HG02885 (cell line): ENCODE data around the gene SLC35B2.

Source experiments
- ATAC-seq: cut with Tn5 transposase; IDR thresholded peaks from one replicate; pipeline ENCODE4 v1.9.1; 2021; ENCODE audit warnings: mild to moderate bottlenecking; ENCODE audit not compliant: unreplicated experiment, poor library complexity

SLC35B2 gene

DNA sequence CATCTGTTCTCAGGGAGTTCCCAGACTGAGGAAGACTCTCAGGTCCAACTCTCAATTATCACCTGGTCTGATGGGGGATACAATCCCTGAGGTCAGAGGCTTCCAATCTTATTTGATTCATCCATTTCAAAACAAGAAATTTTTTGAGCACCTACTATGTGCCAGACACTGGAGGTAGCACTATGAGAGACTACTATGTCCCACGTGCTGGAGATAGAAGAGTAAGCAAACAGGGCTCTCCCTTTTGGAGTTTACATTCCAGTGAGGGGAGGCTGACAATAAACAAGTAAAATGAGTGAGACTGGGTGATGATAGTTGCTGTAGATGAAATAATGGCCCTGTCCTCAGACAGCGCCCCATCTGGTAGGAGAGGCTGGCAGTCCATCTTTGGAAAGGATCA is 29.4 kb upstream of the SLC35B2 start:
- ATAC-seq = no peak

DNA sequence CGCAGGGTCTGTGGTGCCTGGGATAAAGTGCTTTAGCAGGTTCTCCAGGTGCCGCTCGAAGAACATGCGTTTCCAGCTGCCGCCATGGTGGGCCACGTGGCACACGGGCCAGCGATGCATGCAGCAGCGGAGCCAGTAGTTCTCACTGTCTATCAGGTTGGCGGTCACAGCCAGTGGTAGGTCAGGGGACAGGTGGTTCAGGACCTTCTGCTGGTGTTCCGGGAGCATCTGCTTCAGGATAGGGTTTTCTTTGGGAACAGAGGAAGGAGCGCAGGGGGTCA is 28.9 kb upstream of the SLC35B2 start:
- ATAC-seq = no peak

DNA sequence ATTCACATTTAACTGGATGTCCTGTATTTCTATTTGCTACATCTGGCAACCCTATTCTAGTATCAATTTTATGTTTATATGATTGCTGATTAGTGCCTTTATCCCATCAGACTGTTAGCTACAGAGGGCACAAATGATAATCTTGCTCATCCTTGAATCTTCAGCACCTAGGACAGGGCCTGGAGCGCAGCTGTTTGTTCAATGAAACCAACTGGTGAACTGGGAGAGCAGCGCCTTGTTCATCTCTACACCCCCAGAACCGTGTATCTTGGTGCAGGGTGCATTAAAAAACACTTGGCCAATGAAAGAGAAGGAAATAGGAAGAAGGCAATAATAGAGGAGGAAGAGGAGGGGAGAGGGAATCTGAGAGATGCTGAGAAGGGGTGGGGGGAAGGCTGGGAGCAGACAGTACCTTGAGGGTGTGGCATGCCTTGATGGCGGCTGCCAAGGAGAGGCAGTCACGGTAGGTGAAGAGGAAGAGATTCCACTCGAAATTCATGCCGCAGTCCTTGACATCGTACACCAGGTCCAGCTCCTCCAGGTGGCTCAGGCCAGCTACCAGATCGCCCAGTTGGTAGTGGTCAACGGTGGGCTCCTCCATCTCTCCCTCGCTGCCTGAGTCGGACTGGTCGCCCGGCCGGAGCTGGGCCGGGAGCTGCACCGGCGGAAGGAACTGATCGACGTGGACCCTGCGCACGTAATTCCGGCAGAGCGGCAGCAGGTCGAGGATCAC is 28.4 kb upstream of the SLC35B2 start:
- no peak for ATAC-seq

DNA sequence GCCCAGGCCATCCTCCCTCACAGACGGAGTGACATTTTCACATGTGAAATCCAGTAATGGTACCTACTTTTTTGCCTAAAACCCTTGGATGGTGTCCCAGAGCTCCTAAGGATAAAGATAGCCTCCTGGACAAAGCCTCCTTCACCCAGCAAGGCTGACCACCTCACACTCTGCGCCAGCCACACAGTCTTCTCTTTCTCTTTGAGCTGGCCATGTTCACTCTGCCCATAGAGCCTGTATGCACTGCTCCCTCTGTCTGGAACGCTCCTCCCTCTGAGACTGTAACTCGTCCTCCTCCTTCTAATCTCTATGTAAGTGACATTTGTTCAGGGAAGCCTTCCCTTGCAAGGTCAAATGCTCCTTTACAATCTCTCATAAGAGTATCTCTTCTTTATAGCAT is 27.5 kb upstream of the SLC35B2 start:
- no peak for ATAC-seq

DNA sequence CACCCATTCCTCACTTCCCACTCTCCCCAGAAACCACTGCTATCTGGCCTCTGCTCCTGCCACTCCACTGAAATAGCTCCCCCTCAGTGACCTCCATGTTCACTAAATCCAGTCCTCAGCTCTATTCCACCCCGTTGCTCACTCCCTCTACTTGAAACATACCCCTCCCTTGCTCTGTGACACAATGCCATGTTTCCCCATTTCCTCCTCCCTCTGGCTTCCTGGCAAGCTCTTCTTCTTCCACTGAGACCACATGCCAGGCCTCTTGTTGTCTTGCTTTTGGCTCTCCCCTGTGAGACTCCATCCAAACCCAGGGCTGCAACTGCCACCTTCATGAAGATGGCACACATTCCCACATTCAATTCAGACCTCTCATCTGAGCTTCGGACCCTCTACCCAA is 26.8 kb upstream of the SLC35B2 start:
- ATAC-seq = no peak

DNA sequence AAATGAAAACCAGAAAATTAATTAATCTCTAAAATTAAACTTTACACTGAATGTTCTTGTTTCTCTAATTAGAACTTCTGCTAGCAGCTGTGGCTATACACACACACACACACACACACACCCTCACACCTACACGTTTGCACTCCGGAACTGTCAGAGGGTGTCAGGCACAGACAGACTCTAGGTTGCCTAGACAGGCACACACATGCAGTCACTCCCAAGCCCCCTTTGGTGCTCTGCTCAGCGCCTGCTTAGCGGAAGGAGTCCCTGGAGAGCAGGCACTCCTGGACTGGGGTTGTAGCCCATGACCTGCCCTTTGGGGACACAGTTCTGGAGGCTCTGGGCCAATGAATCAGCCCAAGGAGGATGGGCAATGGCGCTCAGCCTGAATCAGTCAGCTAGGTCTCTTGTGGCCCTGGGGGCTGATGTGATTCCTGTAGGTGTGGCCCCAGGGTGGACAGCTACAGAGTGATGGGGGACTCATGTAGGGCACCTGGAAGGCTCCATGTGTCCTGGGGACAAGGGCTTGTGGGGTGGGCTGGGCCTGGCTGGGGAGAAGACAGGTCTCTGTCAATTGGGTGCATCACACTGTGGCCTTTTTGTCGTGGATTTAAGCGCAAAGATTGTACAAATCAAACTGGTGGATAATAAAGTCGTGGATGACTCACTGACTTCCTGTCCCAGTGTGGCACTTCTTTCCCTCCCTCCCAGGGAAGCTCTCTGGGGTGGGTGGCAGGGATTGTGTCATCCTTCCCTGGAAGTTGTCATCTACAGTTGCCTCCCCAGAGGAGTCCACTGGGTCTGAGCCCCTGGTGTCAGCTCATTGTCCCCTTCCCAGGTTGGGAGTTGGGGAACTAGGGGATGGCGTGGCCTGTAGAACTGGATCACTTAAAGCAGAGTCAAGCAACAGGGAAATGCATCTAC is 21.7 kb upstream of the SLC35B2 start:
- ATAC-seq = no peak

DNA sequence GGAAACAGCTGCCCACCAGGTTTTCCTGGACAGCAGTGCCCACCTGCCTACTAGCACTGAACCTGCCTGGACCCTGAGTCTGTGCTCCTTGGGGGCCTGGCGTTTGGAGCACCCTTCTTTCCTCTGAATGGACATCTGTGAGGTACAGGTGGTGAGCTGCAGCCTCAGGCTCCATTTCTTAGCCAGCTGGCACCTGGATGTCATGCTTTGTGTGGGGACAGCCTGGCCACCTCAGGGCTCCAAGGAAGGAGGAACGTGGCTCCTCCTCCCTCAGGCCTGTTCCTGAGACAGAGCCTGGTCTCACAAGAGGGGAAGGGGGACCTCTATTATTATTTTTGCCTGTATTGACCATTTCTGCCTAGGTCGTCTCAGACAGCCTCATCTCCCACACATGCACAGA is 21.0 kb upstream of the SLC35B2 start:
- ATAC-seq = no peak

DNA sequence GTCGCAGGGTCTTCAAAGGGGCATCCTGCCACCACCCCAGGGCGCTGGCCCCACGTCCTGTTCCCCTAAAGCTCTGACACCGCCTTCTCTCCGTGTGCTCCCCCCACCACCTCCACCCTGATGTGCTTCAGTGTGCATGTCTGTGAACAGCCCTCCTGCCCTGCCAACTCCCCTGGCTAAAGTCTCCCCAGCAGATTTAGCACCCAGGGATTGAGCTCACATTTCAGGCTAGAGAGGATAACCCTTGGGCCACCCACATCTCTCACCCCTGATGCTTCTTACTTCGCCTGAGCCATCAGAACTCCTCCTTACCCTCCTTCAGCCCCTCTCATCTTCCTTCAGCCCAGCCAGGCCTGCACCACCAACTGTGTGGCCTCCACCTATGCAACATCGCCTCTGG is 20.4 kb upstream of the SLC35B2 start:
- no peak for ATAC-seq

DNA sequence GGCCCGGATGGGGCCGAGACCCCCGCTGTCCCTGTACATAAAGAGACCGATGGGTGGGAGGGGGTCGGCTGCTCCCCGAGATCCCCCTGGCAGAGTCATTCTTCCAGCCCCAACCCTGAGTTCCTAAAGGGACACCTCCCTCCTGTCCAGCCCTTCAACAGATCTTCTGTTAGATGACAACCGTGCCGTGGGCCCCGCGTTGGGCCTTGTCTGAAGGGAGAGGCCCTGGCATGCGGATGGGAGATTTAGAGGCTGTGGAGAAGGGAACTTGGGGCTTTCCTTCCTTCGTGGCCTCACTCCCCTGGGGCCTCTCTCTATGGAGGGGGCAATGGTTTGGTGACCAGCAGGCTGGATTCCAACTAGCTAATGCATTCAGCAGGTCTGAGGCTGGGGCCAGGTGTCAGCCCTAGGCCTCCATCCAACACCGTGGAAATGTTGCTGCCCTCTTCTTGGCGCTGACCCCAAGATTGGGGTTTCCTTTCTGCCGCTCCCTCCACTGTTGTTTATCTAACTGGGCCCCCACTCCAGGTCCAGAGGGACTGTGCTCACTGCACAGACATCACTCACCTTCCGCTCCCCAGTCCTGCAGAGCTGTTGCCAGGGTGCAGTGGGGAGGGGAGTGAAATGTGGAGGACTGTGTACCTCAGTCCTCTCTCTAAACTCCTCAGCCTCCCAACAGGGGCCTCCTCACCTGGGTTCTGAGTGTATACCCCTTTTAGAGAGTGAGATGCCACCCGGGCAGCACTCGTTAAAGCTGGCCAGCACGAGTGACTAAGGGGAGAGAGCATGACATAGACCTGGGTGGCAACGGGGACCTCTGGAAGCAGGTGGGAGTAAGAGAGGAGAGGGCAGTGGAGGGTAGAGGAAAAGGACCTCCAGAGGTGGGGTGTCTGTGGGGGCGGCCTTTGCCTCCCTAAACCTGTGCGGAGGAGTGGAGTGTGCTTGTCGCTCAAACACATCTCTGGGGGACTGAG is 19.6 kb upstream of the SLC35B2 start:
- ATAC-seq = no peak

DNA sequence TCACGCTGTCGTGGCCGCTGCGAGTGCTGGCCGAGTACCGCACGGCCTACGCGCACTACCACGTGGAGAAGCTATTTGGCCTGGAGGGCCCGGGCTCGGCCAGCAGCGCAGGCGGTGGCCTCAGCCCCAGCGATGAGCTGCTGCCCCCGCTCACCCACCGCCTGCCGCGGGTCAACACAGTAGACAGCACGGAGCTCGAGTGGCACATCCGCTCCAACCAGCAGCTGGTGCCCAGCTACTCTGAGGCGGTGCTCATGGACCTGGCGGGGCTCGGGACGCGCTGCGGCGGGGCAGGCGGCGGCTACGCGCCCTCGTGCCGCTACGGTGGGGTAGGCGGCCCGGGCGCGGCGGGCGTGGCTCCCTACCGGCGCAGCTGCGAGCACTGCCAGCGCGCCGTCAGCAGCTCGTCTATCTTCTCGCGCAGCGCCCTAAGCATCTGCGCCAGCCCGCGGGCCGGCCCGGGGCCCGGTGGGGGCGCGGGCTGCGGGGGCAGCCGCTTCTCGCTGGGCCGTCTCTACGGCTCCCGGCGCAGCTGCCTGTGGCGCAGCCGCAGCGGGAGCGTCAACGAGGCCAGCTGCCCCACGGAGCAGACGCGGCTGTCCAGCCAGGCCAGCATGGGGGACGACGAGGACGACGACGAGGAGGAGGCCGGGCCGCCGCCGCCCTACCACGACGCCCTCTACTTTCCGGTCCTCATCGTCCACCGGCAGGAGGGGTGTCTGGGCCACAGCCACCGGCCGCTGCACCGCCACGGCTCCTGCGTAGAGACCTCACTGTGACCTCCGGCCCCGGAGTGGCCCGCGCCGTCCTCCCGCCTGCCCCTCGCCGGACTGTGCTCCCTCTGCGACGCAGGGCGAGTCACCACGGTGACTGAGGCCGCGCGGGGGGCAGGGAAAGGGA is 18.7 kb upstream of the SLC35B2 start:
- no peak for ATAC-seq

DNA sequence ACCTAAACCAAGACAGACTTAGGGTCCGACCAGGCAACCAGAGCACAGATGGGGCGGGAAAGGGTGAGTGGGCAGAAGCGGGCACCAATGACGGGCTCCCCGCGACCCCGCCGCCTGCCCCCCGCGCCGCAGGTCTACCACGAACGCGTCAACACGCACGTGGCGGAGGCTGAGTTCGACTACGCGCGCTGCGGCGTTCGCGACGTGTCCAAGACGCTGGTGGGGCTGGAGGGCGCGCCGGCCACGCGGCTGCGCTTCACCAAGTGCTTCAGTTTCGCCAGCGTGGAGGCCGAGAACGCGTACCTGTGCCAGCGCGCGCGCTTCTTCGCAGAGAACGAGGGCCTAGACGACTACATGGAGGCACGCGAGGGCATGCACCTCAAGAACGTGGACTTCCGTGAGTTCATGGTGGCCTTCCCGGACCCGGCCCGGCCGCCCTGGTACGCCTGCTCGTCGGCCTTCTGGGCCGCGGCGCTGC is 18.0 kb upstream of the SLC35B2 start:
- no peak for ATAC-seq

DNA sequence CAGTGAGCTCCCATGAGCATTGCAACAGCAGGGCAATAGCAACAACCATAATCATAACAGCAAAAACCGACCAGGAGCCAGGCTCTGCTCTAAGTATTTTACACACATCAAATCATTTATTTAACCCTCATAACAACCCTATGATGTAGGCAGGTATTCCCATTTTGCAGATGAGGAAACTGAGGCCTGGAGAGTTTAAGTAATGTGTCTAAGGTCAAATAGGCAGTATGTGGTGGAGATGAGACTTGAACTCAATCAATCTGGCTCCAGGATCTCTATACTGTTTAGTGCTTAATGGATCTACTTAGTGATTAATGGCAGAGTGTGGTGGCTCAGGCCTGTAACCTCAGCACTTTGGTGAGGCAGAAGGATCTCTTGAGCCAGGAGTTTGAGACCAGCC is 16.3 kb upstream of the SLC35B2 start:
- ATAC-seq = no peak

DNA sequence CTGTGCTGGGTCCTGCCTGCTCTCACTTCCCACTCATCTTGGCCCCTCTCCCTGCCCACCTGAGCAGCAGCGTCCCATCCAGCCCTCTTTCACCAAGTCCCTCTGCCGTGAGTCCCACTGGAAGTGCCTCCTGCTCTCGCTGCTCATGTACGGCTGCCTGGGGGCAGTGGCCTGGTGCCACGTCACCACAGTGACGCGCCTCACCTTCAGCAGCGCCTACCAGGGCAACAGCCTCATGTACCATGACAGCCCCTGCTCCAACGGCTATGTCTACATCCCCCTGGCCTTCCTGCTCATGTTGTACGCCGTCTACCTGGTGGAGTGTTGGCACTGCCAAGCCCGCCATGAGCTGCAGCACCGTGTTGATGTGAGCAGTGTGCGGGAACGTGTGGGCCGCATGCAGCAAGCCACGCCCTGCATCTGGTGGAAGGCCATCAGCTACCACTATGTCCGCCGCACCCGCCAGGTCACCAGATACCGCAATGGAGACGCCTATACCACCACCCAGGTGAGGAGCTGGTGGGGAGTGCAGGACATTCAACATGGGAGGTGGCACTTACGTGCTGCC is 15.8 kb upstream of the SLC35B2 start:
- ATAC-seq = no peak

DNA sequence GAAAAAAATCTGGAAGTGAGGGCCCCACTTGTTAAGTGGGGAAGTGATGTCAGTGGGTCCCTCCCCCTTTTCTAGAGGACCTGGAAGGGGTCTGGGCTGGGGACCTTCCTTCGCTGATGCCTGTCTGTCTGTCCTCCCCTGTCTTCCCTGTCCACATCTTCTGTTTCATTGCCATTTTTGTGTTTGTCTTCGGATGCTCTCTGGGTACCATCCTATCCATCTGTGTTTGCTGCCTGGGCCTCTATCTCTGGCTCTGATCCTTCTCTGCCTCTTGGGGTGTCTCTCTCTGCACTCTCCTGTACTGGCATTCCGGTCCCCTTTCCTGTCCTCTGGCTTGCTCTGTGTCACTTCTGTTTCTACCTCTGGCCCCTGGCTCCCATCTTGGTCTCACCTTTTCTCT is 15.2 kb upstream of the SLC35B2 start:
- ATAC-seq = no peak

DNA sequence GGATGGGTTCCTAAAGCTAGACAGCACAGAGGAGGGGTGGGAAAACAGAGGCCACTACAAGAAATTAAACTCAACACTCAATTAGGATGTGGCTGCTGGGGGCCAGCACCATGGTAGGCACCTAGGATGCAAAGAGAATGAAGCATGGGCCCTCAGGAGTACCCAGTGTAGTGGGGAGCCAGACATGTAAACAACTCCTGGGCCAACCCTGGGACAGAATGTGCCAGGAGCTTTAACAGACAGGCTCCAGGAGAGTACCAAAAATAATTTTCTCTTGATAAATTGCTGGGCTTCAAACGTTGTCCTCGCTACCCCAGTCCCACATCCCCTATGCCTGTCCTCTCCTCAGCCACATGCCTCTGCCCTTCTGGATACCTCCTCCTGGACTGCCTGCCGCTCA is 14.6 kb upstream of the SLC35B2 start:
- ATAC-seq = no peak

DNA sequence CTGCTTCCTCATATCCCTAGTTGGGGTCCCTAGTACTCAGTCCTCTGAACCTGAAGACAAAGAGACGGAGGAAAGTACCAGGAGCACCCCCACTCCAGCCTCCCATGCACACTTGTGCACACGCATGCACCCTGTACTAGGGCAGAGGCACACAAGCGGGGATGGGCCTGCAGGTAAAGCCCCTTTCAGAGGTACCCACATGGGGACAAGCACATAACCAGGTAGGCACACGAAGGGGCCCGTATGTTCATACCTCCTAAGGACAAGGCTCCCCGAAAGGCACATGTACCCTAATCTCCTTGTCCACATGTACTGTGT is 14.0 kb upstream of the SLC35B2 start:
- no peak for ATAC-seq

DNA sequence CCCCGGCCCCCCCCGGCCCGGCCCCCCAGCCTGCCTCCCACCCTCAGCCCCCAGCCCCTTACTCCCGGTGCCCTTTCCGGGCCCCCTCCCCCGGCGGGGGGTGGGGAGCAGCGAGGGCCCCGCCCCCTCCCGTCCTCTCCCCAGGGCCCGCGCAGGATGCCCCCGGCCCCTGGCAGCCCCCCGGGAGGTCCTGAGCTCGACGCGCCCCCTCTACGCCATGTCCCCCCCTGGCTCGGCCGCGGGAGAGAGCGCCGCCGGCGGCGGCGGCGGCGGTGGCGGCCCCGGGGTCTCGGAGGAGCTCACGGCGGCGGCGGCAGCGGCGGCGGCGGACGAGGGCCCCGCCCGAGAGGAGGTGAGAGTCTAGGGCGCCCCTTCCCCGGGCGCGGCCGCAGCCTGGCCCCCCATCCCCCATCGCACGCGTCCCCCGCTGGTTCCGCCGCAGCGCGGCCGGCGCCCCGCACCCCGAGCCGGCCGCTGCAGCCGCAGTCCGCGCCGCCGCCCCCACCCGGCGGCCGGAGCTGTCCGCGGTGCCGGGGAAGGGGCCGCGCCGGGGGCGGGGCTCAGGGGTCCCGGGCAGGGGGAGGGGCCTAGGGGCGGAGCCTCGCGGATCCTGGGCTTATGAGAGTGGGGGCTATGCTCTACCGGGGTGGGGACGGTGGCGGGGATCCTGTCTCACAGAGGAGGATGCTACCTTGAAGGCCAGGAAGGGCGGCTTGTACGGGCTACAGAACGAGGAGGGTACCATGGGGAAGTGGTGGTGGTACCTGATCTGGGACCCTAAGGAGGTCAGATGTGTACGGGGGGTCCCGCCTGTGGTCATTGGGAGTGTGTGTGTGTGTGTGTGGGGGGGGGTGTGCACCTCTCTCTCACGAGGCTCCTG is 13.4 kb upstream of the SLC35B2 start:
- no peak for ATAC-seq

DNA sequence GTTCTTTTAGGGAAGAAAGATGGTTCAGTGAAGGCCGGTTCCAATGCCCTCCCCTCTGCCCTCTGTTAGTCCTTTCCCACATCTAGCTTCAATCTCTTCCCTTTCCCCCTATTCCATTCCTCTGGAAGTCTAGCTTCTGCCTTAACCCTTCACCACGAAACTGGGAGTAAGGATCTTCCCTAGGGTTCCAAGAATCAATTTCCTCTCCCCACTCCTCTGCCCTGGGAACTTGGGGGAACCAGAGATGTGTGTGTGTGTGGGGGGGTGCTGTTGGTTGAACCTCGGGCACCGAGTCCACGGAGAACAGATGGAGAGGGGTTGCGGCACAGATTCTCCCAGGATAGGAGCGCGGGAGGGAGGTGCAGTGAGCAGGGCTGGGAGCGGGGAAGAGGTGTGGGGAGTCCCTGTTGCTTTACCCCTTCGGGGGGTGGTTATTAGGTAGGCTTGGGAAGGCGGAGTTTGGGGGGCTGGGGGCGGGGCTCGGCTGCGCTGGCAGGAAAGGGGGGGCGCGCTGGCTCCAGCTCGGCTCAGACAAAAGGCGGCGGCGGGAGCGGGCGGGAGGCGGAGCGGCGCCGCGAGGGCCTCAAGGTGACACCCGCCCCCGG is 12.7 kb upstream of the SLC35B2 start, which contains the start of gene TMEM151B:
TSS of gene TMEM151B (plus strand) at position 530 of the 605 bp plus-strand sequence. CDS start 293 bp downstream, outside the sequence.
- ATAC-seq = no peak
